Frontal cortex (tissue), 1 donor: Measurements from ENCODE around the gene ARL8B. TPM values are rescaled to one million over a fixed set of nuclear protein-coding genes. Genes with fewer than 3 reads are reported as not detected.

Experiments
- small RNA-seq: library from RNA; depleted of rRNA; stranded (forward); fragments of <200 nt; gene quantifications from one replicate; pipeline ENCODE3, GENCODE V24; 2014
- total RNA-seq: library from RNA; depleted of rRNA; stranded (reverse); fragments of >200 nt; gene quantifications from one replicate; pipeline ENCODE4 v1.2.3, GENCODE V29; 2014

Gene ARL8B
- total RNA-seq, 1 donor from 2014 or later = 81.1 TPM

Small RNA genes within 50 kb of the gene (small RNA-seq; reads per million reads assigned to genes)
- not detected for gene AC090955.1
- not detected for gene RF00019

Other genes with a start within 250 kb of the ARL8B start
- gene BHLHE40, start 142.9 kb upstream of the ARL8B start, total RNA-seq = 2.9 TPM
- gene EDEM1, start 65.4 kb downstream of the ARL8B start, total RNA-seq = 5.3 TPM